ENCODE data around the gene LSM7.

The LSM7 gene

DNA sequence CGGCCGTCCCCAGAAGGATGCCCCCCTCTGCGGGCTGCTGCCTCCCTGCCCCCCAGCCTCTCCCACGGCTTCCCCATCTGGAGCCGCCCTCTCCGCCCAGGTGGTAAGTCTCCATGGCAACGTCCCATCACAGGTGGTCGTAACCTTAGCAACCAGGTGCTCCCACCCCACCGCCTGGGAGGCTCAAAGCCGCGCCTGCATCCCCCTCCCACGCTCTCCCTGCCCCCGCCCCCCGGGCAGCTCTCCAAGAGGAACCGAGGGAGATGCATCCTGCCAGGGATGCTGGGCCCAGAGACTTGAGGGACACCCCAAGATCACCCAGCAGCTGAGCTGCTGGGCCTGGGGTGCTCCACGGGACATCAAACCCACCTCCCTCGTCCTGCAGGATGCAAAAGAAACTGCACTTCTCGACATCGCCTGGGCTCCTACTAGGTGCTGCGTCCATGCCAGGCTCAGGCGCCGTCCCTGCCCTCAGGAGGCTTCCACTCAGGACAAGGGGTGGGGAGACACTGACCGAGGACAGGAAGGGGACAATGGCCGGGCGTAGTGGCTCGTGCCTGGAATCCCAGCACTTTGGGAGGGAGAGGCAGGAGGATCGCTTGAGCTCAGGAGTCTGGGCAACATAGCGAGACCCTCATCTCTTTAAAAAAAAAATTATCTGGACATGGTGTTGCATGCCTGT is 15.4 kb downstream of the LSM7 start:
- H3K4me1 Mint-ChIP-seq (ENCODE audit: low read depth), result peaks cover 3% of the 10 kb centered on the region
- H3K27me3 Mint-ChIP-seq, result peaks cover 35% of the 10 kb centered on the region
- no peak overlapping the region for H3K27ac Mint-ChIP-seq
- H3K9me3 Mint-ChIP-seq, result peaks cover 10% of the 10 kb centered on the region
- peaks cover 10% of the 10 kb centered on the region for H3K36me3 Mint-ChIP-seq (ENCODE audit: low read depth)
- H3K4me3 Mint-ChIP-seq, result no peak overlapping the region

DNA sequence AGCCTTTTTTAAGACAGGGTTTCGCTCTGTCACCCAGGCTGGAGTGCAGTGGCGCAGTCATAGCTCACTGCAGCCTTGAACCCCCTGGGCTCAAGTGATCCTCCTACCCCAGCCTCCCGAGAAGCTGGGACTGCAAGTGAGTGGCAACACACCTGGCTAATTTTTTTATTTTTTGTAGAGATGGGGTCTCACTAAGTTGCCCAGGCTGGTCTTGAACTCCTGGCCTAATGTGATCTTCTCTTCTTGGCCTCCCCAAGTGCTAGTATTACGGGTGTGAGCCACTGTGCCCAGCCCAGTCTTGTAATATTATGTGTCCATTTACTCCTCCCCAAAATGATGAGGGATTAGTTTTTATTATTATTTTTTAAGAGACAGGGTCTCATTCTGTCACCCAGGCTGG is 17.3 kb downstream of the LSM7 start:
- H3K36me3 Mint-ChIP-seq (ENCODE audit: low read depth), result peaks cover 10% of the 10 kb centered on the region
- H3K27me3 Mint-ChIP-seq, result peaks cover 44% of the 10 kb centered on the region
- H3K4me1 Mint-ChIP-seq (ENCODE audit: low read depth), result peaks cover 3% of the 10 kb centered on the region
- no peak overlapping the region for H3K4me3 Mint-ChIP-seq
- no peak overlapping the region for H3K27ac Mint-ChIP-seq
- H3K9me3 Mint-ChIP-seq, result peaks cover 10% of the 10 kb centered on the region

DNA sequence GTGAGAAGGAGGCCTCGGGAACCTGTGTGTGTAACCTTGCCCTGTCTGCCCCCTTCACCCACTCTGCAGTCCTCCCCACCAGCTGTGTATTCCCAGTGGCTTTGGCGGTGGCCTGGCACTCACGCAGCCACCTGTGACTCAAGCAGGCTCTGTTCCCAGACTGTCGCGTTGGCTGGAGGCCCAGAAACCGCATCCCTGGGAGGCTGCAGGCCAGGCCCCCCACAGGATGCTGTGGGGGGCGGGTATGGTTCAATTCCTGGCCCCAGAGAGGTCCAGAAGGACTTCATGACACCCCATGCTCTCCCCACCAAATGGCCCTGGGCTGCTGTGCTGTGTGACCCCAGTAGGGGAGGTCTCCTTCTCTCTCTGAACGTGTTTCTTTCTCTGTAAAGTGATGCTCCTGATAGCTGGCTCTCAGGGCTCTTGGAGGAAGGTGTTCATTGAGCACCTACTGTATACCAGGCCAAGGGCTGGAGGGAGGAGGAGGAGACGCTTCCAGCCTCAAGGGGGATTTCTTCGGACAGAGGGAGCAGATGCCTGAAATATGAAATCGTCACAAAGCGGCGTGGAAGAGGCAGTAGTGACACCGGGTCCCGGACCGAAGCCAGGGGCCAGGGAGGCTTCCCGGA is 18.5 kb downstream of the LSM7 start:
- peaks cover under 1% of the 10 kb centered on the region for H3K36me3 Mint-ChIP-seq (ENCODE audit: low read depth)
- H3K4me3 Mint-ChIP-seq, result no peak overlapping the region
- peaks cover 5% of the 10 kb centered on the region for H3K9me3 Mint-ChIP-seq
- peaks cover 3% of the 10 kb centered on the region for H3K4me1 Mint-ChIP-seq (ENCODE audit: low read depth)
- peaks cover 37% of the 10 kb centered on the region for H3K27me3 Mint-ChIP-seq
- H3K27ac Mint-ChIP-seq, result no peak overlapping the region

DNA sequence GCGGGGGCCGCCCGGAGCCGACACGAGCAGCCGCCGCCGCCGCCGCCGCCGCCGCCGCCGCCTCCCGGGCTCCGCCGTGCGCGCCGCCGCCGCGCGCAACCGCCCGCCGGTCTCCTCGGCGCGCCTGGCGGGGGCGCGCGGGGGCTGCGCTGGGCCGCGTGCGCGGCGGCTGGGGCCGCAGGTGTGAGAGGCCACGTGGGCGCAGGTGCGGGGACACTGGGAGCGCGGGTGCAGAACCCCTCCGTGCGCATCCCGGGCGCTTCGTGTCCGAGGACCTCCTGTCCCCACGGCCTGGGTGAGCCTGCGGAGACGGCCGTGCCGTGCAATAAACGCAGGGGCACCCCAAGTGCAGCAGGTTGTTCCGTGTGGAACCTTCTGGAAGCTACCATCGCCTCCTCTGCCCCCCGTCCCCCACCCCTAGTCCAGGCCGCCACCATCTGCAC is 20.3 kb downstream of the LSM7 start, which contains the start of gene LINGO3:
LINGO3 (minus strand) TSS at position 41 of the 443 bp plus-strand sequence. CDS start 16,378 bp downstream, outside the sequence.
- Mint-ChIP-seq H3K4me3 (peak within 1 kb of the TSS; percentile 64), H3K9me3 (no peaks in the 10 kb centered on the region), H3K36me3 (ENCODE audit: low read depth) (no peaks in the 10 kb centered on the region), H3K27me3 (peaks cover 36% of the 10 kb centered on the region), H3K4me1 (ENCODE audit: low read depth) (peaks cover 3% of the 10 kb centered on the region), H3K27ac (no peak within 1 kb of the TSS)

DNA sequence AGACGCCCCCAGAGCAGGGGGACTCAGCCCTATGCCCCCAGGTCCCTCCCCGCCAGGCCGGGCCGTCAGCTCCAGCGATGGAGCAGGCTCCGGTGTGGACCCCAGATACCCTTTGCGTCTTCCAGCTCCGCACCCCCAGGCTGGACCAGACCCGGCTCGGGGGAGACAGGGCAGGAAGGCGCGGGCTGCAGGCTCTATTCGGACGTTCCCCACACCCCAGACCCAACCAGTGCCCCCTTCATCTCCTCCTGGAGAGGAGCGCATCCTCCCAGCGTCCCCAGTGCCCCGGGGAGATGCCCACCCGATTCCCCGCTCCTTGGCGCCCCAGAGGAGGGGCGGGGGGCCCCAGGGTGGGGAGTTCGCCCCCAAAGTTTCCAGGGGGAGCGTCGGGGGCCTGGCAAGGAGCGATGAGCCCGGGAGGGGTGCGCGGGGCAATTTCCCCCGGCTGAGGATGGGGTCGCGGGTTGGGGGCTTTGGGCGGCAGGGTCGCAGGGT is 20.8 kb downstream of the LSM7 start:
- Mint-ChIP-seq H3K27ac (no peak overlapping the region), H3K36me3 (ENCODE audit: low read depth) (no peaks in the 10 kb centered on the region), H3K9me3 (no peaks in the 10 kb centered on the region), H3K4me3 (no peak overlapping the region), H3K4me1 (ENCODE audit: low read depth) (peaks cover 9% of the 10 kb centered on the region), H3K27me3 (peaks cover 39% of the 10 kb centered on the region)

DNA sequence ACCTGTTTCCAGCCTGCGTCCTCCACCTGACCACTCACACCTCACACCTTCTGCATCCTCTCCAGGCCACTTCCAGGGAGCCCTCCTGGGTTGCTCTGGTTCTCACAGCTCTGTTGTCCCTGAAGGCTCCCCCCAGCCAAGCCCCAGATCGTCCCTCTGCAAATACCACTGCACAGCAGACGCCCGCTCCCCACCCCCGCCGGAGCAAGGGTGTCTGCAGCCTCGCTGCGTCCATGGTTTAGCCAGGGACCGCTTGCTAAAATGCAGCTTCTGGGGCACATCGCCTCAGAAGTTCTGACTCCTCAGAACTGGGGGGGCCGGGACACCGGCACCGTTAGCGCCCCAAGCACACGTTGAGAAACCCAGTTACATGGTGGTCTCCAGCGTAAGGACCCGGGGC is 21.4 kb downstream of the LSM7 start:
- Mint-ChIP-seq H3K27me3 (peaks cover 39% of the 10 kb centered on the region), H3K36me3 (ENCODE audit: low read depth) (no peaks in the 10 kb centered on the region), H3K9me3 (no peaks in the 10 kb centered on the region), H3K27ac (no peak overlapping the region), H3K4me3 (peak overlapping the region; percentile 25), H3K4me1 (ENCODE audit: low read depth) (peaks cover 9% of the 10 kb centered on the region)

DNA sequence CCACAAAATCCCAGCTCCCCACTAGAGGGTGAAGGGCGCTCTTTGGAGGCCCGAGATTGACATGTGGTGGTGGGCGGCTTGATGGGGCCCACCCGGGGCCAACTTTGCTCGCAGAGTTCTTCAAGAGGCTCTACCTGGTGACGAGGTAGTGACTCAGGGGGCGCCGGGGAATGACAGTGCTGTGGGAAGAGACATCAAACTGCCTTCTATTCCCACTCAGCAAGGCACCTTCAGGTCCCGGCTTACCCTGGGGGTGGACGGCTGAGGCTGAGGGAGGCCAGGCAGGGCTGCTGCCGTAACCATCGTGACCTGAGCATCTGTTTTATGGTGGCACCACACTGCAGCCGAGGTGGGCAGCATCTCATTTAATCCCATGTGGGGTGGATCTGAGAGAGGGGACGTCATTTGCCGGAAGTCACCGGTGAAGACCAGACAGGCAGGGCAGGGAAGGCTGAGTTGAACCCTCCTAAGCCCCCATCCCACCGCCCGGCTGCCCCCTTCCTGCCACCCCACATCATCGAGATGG is 22.0 kb downstream of the LSM7 start:
- H3K9me3 Mint-ChIP-seq, result no peaks in the 10 kb centered on the region
- H3K27me3 Mint-ChIP-seq, result peaks cover 39% of the 10 kb centered on the region
- H3K4me3 Mint-ChIP-seq, result no peak overlapping the region
- no peak overlapping the region for H3K27ac Mint-ChIP-seq
- no peaks in the 10 kb centered on the region for H3K36me3 Mint-ChIP-seq (ENCODE audit: low read depth)
- H3K4me1 Mint-ChIP-seq (ENCODE audit: low read depth), result peaks cover 10% of the 10 kb centered on the region

DNA sequence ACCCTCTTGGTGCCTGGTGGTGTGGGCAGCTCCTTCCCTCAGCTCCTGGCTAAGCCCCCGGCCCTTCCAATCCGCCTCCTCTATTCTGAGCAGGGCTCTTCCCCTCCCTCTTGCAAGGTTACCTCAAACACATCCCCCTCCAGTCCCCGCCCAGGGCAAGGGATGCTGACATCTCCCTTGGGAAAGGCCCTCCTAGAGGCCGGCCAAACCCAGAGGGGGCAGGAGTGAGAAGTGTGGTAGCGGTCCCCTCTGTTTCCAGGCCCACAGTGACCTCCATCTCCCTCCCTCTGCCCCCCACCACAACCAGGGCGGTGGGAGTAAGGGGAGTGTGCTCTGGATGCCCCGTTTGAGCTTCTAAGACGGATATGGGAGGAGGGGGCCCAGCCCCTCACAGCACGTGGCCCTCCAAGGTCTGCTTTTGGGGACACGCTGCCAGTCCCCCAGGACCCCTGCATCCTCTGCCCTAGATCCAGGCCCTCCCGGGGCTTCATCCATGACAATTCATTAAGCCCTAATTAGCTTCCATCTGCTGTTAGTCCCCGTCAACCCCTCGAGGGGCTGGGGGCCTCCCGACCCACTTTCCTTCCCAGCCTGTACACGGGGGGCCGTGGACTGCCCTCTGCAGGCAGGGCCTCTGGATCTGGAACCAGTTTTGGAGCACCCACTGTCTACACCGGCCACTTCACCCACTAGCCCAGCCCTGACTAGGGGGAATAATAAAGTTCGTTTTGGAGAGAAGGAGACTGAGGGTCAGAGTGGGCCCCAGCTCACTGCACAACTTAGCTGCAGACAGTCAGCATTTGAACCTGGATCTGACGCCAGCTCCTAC is 22.7 kb downstream of the LSM7 start:
- Mint-ChIP-seq H3K4me1 (ENCODE audit: low read depth) (peaks cover 12% of the 10 kb centered on the region), H3K36me3 (ENCODE audit: low read depth) (no peaks in the 10 kb centered on the region), H3K4me3 (no peak overlapping the region), H3K27ac (no peak overlapping the region), H3K9me3 (no peaks in the 10 kb centered on the region), H3K27me3 (peaks cover 39% of the 10 kb centered on the region)

DNA sequence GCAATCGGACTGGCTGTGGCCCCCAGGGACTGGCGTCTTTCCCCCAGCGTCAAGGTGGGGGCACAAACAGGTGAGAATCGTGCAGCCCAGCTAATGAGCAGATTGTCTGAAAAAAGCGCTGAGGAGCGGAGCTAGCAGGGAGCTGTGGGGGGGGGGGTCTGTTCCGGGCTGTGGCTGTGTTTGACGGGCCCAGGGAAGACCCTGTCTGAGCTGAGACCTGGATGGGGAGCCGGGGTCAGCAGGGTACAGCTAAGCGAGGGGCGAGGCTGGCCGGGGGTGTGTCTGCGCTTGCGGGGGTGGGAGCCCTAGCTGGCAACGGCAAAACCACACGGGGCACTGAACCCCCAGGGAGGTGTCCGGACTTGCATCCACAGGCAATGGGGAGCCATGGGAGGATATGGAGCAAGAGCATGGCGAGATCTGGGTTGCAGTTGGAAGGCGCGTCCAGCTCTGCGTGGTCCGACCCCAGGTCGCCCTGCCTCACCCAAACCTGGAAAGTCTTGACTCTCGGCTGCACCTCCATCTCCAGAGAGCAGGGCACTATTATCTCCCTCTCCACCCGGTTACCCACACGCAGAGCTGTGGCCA is 25.1 kb downstream of the LSM7 start:
- Mint-ChIP-seq H3K4me3 (no peak overlapping the region), H3K27ac (no peak overlapping the region), H3K4me1 (ENCODE audit: low read depth) (peaks cover 9% of the 10 kb centered on the region), H3K9me3 (no peaks in the 10 kb centered on the region), H3K36me3 (ENCODE audit: low read depth) (no peaks in the 10 kb centered on the region), H3K27me3 (peaks cover 27% of the 10 kb centered on the region)

DNA sequence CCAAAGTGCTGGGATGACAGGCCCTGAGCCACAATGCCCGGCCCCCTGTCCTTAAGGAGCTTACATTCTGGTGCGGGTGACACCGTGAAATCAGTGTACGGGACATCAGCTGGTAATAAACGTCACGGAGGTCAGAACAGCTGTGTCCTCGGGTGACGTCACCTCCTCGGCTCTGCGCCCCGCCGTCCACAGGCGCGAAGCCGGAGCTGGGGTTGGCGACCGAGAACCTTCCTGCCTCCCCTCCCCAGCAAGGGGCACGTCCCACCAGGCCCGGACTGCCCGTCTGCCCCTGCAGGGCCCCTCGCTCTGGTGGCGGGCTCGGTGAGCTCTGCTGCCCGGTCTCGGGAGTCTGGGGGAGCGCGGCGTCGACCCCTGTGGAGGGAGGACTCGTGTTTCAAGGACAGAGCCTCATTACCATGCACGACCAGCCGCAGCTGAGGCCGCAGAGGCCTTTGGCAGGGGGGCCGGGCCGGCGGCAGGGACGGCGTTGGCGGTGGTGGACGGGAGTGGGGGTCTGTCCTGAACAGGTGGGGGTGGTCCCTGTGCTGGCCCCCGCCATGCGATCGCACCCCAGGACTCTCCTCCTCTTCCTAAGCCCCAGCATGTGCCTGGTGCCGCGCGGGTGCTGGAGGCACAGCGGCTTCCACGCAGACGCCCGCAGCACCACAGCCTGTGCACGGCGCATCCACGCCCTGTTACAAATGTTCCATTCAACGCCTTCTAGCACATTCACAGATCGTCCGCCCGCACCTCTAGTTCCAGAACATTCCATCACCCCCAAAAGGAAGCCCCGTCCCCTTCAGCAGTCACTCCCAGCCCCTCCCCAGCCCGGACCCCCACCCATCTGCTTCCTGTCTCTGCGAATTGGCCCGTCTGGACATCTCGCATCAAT is 25.8 kb downstream of the LSM7 start:
- Mint-ChIP-seq H3K9me3 (no peaks in the 10 kb centered on the region), H3K4me1 (ENCODE audit: low read depth) (peaks cover 9% of the 10 kb centered on the region), H3K4me3 (peak overlapping the region; percentile 17), H3K36me3 (ENCODE audit: low read depth) (no peaks in the 10 kb centered on the region), H3K27ac (no peak overlapping the region), H3K27me3 (peaks cover 27% of the 10 kb centered on the region)

DNA sequence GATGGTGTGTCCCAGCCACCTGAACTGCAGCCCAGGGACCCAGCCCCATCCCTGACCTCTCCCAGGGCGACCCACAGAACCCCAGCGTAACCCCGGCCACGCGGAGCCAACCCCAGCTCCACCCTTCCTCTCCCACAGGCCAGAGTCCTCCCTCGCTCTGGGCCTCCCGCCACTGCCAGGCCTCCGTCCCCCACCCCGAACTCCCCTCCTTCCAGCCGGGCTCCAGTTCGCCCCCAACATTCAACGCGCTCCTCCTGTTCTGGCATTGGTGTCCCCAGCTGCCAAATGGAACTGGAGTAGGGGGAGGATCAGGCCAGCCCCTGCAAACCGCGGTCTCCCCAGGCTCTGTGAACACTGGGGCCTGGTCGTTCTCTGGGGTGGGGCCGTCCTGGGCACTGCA is 27.9 kb downstream of the LSM7 start:
- Mint-ChIP-seq H3K4me3 (no peak overlapping the region), H3K27me3 (peaks cover 18% of the 10 kb centered on the region), H3K27ac (no peak overlapping the region), H3K4me1 (ENCODE audit: low read depth) (peaks cover 9% of the 10 kb centered on the region), H3K9me3 (no peaks in the 10 kb centered on the region), H3K36me3 (ENCODE audit: low read depth) (no peaks in the 10 kb centered on the region)

DNA sequence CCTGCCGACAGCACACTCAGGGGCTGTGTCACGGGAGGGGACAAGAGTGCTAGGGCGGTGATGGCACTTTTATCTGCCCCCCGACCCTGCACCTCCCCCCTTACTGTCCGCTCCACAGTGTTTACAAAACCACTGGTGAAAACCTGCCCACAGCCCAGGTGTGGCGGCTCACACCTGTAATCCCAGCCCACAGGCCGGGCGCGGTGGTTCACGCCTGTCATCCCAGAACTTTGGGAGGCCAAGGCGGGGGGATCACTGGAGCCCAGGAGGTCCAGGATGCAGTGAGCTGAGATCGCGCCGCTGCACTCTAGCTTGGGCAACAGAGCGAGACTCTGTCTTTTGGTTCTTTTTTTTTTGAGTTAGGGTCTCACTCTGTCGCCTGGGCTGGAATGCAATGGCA is 32.2 kb downstream of the LSM7 start:
- H3K9me3 Mint-ChIP-seq, result no peaks in the 10 kb centered on the region
- H3K4me1 Mint-ChIP-seq (ENCODE audit: low read depth), result peaks cover 12% of the 10 kb centered on the region
- no peak overlapping the region for H3K4me3 Mint-ChIP-seq

DNA sequence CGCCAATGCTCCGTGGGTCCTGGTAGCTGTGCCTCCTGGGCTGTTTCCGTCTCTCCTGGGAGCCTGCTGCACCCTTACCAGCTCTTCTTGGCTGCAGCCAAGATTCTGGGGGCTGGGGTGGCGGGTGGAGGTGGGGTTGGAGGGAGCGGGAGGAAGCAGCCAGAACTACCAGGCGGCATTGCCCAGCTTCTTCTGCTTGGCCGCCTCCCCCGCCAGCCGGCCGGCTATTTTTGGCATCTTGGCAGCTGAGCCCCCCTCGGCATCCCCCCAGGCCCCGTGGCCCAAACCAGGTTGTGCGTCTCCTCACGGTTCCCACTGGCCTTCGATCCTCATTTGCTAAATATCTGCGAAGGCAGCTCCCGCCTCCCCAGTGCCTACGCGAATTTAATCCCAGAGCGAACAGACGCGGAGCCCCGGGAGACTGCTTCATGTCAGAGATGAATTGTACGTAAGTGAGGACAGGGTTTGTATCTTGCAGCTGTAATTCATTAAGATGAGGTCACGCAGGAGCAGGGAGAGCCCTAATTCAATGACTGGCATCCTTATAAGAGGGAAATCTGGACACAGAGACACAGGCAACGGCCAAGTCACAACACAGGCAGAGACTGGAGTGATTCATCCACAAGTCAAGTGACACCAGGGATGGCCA is 33.6 kb downstream of the LSM7 start:
- peaks cover 19% of the 10 kb centered on the region for H3K4me1 Mint-ChIP-seq (ENCODE audit: low read depth)
- H3K36me3 Mint-ChIP-seq (ENCODE audit: low read depth), result no peaks in the 10 kb centered on the region
- H3K27ac Mint-ChIP-seq, result no peak overlapping the region
- H3K27me3 Mint-ChIP-seq, result no peaks in the 10 kb centered on the region
- H3K9me3 Mint-ChIP-seq, result no peaks in the 10 kb centered on the region
- H3K4me3 Mint-ChIP-seq, result no peak overlapping the region

More for the DNA sequence above, 32.2 kb downstream of the LSM7 start:
- Mint-ChIP-seq H3K27me3 (no peaks in the 10 kb centered on the region), H3K27ac (no peak overlapping the region), H3K36me3 (ENCODE audit: low read depth) (no peaks in the 10 kb centered on the region)
